Effector CD8-positive, alpha-beta T cell (primary cell): ENCODE data around the gene LAMA5.

Source experiments
- DNase-seq: peaks from one replicate; lab custom pipeline; 2025; lab: John Stamatoyannopoulos, UW

The LAMA5 gene

DNA sequence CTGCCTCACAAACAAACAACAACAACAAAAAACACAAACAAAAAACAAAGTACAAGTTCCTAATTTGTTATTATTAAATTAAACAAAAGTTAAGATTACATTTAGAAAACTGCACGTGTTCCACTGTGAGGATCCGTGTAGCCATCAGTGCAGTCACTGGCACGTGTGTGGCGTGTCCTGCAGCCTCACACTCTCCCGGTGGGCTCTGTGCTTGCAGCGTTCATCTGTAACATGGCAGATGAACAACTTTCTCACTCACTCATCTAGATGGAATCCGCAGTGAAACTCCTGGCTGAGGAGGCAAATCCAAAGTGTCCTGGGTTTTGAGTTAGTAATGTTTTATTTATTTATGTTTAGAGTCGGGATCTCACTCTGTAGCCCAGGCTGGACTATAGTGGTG is 77.2 kb downstream of the LAMA5 start:
- DNase-seq, result no peak

DNA sequence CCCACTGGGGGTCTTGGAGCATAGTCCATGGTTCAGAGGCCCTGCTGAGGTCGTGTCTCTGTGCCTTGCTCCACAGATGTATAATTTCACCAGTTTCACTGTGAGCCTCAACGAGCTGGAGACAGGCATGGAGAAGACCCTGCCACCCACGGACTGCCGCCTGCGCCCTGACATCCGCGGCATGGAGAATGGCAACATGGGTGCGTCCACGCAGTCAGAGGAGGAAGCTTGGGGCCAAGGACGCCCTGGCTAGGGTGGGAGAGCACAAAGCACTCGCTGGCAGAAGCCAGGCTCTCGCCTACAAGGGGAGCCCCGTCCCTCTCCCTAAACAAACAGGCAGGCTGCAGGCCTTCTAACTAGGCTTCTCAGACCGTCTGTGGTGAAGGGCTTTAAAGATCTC is 78.0 kb downstream of the LAMA5 start:
- no peak for DNase-seq

DNA sequence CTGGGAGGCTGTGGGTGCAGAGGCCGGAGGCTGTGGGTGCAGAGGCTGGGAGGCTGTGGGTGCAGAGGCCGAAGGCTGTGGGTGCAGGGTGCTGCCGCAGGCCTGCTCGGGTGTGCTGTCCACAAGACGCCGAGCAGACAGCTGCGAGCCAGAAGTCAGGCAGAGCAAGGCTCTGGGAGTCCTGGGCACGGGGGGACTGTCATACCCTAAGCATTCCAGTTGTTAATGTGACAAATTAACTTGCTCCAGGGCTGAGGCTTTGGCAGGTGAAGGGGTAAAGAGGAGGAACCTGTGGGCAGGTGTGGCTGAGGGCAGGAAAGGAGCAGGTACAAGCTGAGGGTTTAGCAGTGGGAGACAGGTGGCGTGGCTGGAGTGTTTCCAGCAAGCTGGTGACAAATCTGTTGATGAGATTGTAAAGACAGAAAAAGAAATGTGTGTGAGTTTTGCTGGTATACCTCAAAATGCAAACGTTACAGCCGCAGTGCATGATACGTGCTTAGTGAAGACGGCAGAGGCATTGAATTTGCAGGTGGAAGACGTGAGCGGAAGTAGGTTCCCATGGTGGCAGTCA is 78.5 kb downstream of the LAMA5 start:
- DNase-seq, result no peak

DNA sequence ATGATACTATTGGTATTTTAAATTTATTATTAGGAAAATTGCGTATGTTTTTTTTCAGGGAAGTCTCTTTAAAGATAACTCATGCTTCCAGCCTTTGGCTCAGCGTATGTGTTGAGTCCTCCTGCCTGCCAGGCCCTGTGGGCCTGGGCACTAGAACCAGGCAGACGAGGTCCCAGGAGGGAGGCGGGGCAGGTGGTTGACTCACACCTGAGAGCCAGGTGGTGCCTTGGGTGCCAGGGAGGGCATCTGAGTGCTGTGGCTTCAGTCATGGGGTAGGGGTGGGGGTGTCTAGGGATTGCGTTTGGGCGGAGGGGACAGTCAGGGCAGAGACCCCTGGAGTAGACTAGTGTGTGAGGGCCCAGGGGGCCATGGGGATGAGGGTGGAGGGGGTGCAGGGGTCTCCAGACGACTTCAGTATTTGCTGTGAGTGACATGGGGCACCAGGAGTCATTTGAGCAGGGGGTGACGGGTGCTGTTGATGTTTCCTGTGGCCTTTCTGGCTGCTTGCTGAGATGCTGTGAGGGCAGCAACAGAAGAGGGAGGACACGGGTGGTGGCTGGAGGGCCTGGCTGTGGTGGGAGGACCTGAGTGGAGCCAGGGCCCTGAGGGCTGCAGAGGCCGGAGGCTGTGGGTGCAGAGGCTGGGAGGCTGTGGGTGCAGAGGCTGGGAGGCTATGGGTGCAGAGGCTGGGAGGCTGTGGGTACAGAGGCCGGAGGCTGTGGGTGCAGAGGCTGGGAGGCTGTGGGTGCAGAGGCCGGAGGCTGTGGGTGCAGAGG is 79.2 kb downstream of the LAMA5 start:
- no peak for DNase-seq

DNA sequence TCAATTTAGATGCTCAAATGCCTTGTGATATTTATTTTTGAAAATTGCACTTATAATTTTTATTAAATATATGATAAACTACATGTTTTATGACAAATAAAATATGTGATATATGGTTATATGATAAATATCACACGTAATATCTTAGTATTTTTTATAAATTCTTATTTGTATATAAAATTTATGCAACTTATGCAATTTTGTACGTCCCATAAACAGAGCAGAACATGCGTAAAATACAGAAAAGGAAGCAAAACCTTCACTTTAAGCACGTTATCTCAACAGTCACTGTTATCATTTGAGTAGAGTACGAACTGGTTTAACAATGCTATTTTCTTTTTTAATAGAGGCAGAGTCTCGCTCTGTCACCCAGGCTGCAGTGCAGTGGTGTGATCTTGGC is 80.0 kb downstream of the LAMA5 start:
- no peak for DNase-seq

DNA sequence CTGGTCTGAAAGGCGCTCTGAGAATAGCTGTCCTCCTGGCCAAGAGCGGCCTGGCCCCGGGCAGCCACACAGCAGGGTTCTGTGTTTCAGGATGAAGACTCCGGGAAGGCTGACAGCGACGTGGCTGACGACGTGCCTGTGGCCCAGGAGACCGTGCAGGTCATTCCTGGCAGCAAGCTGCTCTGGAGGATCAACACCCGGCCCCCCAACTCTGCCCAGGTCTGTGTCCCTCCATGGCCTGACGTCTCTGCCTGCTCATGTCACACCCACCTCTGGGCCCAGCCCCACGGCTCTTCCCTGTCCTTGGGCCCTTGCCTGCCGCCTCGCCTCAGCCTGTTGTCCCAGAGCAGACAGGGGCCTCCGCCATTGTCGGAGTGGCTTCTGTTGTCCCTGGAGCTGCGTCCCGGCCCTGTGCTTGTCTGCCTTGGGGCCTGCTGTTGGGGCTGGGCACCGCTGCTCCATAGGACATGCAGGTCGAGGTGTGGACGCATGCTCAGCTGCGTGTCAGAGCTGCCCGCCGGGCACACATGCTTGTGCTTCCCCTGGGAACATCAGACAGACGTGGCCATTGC is 80.5 kb downstream of the LAMA5 start:
- no peak for DNase-seq

DNA sequence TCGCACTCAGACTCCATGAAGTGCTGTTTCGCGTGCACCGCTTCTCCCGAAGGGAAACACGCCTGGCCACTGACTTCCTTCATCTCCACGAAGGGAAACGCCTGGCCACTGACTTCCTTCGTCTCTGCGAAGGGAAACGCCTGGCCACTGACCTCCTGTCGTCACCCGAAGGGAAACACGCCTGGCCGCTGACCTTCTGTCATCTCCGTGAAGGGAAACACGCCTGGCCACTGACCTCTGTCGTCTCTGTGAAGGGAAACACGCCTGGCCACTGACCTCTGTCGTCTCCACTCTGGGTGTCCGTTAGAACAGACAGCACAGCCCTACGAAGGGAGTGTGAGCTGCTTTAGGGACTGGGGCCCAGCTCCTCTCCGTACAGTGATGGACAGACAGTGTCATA is 81.4 kb downstream of the LAMA5 start:
- DNase-seq, result no peak

DNA sequence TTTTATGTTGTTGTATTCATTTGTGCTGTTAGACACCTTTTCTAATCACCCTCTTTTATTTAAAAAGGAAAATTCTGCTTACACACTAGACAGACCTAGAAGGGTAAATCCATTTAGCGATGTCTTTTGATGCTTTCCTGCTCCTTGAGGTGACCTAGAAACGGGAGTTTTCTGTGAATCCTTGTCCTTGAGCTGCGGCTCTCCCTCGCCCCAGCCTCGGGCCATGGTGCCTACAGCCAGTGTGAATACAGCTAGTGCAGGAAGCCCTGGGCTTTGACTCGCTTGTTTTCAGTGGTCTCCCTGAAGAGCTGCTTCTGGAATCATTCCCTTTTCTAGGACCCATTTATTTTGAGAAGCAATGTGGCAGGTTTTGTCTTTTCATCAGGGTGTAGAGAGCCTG is 82.0 kb downstream of the LAMA5 start:
- DNase-seq, result no peak

DNA sequence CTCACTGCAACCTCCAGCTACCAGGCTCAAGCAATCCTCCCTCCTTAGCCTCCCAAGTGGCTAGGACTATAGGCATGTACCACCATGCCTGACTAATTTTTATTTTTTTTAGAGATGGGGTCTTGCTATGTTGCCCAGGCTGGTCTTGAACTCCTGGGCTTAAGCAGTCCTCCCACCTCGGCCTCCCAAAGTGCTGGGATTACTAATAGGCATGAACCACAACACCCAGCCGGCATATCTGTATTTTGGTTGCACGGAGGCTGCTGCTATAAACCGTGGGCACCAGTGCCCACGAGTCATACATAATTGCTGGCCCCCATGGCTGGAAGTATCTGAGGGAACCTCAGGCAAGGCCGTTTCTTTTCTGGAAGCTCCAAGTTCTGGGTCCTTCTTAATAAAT is 82.7 kb downstream of the LAMA5 start:
- DNase-seq, result no peak

DNA sequence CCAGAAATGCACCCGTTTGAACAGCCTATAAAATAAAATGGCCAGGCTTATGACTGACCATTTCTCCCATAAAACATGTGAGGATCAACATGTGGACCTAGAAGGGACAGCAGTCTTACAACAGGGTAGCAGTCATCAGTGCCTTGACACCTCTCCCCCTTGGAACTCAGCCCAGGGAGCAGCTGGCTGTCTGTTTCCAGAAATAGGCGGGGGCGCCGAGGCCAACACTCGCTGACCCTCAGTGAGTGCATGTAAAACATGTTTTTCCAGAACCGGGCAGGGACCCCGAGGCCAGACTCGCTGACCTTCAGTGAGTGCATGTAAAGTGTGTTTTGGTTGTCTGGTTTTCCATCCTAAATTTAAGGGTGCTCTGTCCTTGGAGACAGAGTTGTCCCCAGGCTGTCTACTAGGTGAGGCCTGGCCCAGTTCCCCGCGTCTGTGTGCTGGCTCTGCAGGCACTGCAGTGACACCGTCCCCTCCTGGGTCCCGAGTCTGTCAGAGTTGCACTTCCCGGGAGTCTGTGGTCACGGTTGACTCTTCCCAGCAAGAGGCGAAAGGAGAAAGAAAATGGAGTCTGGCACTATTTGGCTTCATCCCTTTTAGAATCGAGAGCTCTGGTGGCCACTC is 84.1 kb downstream of the LAMA5 start:
- DNase-seq, result no peak

DNA sequence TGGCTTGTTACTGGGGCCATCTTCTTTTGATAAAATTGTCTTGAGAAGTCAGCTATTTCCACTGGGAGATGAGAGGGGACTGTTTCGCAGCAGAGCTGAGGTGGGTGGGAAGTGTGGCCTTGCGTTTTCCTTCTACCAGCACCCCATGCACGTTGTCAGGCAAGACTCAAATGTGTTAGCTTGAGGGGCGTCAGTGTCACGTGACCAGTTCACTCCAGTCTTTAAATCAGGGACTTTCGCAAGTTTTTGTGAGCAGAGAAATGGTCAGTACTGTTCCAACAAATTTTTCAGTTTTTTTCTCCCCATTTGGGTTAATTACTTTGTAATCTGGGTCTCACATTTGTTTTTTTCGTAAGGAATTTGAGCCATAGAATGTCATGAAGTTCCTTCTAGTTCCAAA is 85.0 kb downstream of the LAMA5 start:
- DNase-seq, result no peak

DNA sequence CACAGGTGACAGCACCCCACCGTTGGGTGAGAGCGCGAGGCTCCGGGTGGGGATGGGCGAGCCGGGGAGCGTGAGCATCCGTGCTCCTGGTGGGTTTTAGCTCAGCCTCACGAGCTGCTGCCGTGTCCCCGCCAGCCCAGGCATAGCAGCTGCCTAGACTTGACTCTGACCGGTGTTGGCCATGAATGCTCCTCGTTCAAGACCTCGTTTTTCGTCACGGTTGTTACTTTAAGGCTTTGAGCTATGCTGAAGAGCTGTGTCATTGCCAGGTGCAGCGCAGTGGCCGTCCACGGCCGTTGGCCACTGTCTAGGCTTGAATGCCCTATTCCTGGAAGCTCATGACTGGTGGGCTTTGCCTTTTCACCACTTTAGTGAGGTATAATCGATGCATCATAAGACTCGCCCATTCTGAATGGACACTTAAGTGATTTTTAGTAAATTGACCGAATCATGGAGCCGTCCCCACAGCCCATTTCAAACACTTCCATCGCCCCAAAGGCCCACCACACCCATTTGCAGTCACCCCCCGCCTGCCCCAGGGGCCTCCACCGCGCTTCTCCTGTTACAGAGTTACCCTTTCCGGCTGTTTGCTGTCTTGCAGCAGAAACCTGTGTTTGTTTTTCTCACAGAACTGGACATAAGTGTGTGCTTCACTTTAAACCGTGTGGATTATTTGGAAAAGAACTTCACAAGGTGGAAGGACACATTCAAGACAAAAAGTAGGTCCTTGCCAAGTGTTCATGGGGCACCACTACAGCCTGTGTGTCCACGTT is 85.8 kb downstream of the LAMA5 start:
- no peak for DNase-seq

DNA sequence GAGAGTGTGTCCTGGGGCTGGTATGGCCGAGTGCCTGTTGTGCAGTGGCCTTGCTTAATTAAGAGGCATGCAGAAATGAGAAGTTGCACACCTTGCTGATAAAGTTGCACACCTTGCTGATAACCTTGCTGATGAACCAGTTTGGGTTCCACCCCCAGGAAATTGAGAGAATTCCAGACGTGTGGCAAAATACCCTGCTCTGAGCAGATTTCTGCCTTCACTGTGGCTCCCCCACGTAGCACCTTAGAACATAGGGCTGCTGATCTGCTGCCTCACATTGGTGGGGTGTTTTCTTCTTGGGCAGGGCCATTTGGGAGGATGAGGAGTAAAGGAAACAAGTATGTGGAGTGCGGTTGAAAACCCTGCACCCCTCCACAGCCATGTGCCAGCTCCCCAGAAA is 86.8 kb downstream of the LAMA5 start:
- no peak for DNase-seq

DNA sequence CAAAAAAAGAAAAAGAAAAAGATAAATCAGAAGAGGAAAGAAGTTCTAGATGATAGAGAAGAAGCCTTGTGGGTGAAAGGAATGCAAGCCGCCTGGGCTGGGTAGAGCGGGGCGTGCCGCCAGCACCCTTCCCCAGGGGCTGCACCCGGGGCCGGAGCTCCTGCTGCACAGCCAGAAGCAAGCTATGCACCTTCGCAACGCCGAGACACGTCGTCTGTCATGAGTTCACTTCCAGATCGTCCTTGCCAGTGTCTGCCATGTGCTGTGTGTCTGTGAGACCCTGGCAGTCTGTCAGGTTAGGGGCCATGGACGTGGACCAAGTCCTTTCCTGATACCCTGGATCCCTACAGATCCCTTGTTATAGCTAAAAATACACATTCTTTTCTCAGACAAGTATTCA is 89.9 kb downstream of the LAMA5 start:
- DNase-seq, result no peak

DNA sequence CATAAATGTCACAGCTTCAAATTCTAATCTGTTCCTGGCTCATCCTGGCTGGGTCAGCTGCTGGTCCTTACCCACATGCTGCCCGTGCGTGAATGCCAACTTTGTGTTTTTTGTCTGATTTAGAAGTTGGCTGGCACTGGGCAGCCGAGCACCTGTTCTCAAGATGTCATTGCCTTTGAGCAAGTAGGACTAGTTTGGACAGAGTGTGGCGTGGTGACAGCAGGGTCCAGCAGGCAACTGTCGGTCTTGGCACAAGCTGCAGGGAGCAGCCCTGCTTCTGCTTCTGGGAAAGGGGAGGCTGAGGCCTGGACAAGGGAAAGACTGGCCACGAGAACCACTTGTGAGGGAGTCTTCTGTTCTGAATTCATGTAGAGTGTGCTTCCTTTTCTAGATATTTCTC is 90.7 kb downstream of the LAMA5 start:
- DNase-seq, result no peak

DNA sequence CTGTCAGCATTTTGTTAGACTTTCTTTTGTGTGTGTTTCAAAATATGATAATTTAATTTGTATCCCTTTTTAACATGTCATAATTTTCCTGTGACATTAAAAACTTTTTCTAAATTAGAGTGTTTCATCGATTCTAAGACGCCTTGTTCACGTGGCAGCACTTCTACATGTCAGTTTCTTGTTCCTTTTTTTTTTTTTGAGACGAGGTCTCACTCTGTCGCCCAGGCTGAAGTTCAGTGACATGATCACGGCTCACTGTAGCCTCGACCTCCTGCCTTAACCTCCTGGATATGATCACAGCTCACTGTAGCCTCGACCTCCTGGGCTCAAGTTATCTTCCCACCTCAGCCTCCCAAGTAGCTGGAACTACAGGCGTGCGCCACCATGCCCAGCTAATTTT is 91.9 kb downstream of the LAMA5 start:
- no peak for DNase-seq

DNA sequence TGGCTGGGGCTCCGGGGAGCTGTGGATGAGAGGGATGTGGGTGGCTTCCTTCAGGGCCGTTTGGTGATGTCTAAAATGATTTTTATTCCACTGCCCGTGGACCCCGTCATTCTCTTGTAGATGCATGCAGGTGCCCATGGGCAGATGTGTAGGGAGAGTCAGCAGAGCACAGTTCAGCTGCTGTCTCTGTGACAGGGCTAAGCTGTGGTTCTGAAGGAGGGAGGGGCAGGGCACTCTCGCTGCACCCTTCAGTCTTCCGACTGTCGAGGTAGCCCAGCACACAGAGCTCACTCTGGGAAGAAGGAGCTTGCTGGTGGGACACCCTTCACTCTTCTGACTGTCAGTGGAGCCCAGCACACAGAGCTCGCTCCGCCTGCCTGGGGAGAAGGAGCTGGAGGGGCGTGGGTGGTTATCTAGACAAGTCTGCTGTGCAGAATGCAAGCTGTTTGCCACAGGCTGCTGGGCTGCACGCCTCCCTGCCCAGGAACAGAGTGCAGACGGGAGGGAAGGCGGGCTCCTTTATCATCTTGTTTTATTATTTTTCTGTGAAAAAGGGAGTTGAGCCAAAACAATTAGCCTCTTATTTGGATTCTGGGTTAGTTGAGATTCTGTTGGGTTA is 92.7 kb downstream of the LAMA5 start:
- DNase-seq, result no peak

DNA sequence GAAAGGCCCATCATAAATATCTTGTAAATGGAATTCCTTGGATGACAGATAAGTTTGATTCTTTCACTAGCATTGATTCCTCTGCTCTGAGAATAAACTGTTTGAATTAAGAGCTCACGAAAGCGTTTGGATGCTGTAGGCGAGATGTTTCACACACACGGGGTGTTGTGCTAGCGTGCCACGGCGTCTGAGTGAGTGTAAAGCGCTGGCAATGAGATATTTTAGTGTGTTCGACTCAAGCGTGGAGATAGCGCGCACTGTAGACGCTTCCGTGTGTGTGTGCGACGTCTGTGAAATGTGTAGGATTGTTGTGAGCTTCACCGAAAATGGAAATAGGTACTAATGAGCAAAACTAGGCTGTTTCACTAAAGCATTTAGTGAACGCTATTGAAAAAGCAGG is 93.7 kb downstream of the LAMA5 start:
- DNase-seq, result no peak

DNA sequence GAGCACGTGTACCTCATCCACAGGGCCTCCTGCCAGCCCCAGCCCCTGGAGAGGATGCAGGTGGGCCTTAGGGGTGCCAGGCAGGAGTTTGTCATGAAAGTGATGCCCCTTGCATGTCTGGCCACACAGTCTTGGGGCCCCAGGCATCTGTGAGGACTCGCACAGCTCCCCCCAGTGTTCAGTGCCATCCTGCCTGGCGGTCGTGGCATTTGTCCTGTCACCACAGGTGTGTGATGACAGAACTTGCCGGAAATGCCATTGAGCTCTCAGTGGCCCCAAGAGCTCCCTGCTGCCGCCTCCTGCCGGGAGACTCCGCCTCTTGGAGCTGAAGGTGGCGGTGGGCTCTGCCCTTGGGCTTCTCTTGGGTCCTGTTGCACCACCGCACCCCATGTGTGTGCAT is 94.9 kb downstream of the LAMA5 start:
- DNase-seq, result no peak

DNA sequence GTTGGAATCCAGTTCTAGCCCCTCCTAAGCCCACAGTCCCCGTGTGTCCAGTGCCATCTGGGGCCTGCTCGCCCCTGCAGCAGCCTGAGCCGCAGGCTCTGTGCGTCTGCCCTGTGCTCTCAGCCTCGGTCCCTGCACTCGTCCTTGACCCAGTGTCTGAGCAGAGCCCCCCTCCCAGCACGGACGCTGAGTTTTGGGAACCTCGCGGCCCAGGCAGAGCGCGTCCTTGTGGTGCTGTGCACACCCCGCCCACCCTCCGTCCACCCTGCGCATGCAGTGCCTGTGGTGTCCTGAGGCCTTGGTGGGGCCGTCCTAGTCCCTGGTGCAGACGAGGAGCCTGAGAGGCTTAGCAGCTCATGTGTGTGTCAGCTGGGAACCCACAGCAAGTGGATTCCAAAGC is 97.2 kb downstream of the LAMA5 start:
- DNase-seq, result no peak

DNA sequence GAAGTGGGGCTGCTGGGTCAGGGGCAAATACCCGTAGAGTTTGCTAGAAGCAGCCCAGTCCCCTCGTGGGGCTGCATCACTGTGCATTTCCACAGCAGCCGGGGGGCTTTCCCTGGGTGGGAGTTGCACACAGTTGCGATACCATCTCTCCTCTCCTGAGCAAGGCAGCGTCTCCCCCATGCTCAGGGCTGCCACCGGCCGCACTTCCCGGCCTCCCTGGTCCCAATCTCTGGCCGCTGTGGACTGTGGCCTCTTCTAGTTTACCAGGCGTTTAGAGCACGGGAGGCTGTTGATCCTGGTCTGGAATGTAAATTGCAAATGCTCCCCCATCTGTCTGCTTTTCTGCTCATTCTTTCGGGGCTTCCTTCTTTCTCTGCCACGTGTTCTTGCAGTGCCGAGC is 97.7 kb downstream of the LAMA5 start:
- no peak for DNase-seq
